SH-SY5Y (cell line): ENCODE measurements around the gene MTHFSD.

Experiments used
- GATA2 ChIP-seq: IDR thresholded peaks from 2 replicates; pipeline ENCODE4 v1.6.1; 2011; ENCODE audit warnings: mild to moderate bottlenecking, low read depth, low read length
- GATA3 ChIP-seq: IDR thresholded peaks from 2 replicates; pipeline ENCODE4 v1.6.1; 2011; ENCODE audit warnings: low read depth, mild to moderate bottlenecking, low read length, moderate library complexity

DNA sequence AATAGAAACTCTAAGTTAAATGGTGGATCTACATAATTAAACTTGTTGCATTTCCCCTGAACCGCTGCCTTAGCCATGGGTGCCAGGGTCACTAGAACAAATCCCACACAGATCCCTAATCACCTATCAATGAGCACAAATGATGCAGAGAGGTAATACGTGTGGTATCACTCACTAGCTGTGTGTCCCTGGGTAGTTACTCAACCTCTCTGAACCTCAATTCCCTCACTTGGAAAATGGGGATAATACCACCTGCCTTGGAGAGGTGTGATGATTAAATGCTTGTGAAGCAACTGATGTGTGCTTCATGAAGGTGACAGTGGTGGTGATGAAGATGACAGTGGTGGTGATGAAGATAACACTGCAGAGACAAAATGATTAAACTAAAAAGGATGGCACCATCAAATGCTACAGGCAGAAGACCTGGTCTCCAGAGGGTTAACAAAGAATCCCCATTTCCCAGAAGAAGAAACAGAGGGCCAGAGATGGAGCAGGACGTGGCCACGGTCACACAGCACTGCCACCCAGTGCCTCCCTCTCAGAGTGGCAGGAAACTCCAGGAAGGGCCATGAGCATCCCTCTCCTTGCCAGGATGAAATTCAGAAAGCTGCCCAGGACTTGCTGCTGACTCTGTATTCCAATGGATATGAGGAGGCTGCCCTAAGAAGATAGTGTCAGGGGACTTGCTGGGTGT is 62.6 kb downstream of the MTHFSD start:
- TF ChIP-seq GATA2: no peak
- no peak for TF ChIP-seq GATA3
